Fibroblast of lung (primary cell): Measurements from ENCODE around the gene NKD1.

Experiments used
- EZH2 ChIP-seq: IDR thresholded peaks from 2 replicates; pipeline ENCODE4 v1.5.1; 2012; ENCODE audit warnings: low read length, control low read depth, mild to moderate bottlenecking; ENCODE audit errors: missing control alignments
- TF ChIP-seq, protein P1 (sequence below), 2 donors: IDR thresholded peaks in 1 of 2; conservative IDR thresholded peaks in 1 of 2; 1 replicate in 1 of 2; 2 replicates in 1 of 2; pipeline ENCODE4 v1.5.1; 2011 to 2012; ENCODE audit warnings: low read length in 2 of 2, control low read depth in 1 of 2, inconsistent platforms in 1 of 2, low read depth in 1 of 2, mild to moderate bottlenecking in 1 of 2

DNA sequence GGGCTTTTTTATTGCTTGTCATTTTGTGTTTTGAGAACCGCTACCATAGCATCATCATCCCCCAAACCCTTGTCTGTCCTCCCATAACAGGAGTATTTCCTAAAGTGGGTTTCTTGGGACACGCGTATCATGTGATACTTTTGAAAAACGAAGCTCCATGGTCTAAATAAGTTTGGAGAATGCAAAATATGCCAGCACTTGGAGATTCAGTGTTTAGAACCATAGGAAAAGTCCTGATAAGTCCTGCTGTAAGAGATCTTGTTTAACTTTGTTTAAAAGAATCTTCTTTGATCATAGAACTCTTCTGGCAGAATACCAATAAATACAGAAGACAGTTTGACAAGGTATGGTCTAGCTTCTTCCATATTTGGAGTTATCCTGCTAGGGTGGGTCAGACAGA is 59.3 kb downstream of the NKD1 start:
- TF ChIP-seq, protein P1, sequence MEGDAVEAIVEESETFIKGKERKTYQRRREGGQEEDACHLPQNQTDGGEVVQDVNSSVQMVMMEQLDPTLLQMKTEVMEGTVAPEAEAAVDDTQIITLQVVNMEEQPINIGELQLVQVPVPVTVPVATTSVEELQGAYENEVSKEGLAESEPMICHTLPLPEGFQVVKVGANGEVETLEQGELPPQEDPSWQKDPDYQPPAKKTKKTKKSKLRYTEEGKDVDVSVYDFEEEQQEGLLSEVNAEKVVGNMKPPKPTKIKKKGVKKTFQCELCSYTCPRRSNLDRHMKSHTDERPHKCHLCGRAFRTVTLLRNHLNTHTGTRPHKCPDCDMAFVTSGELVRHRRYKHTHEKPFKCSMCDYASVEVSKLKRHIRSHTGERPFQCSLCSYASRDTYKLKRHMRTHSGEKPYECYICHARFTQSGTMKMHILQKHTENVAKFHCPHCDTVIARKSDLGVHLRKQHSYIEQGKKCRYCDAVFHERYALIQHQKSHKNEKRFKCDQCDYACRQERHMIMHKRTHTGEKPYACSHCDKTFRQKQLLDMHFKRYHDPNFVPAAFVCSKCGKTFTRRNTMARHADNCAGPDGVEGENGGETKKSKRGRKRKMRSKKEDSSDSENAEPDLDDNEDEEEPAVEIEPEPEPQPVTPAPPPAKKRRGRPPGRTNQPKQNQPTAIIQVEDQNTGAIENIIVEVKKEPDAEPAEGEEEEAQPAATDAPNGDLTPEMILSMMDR (conservative IDR thresholded peaks at IDR 0.05 in 1 of 2, IDR thresholded peaks at IDR 0.05 in 1 of 2; ENCODE audit: low read depth in 1 of 2, low read length in 2 of 2): no peak
- TF ChIP-seq EZH2: no peak
